ENCODE data around the gene ASB11.

- TF ChIP-seq POLR2A (IDR thresholded peaks at IDR 0.05; ENCODE audit: low read length) (no peak), GATA1 (IDR thresholded peaks at IDR 0.05; ENCODE audit: low read depth, low read length) (no peak)
Observed at GRCh38 chrX:15271757-15272156, 43.7 kb downstream of the ASB11 start.

Data from erythroblast (primary cell).